Measurements from ENCODE around the gene KCTD10. TPM values are rescaled to one million over a fixed set of nuclear protein-coding genes. Genes with fewer than 3 reads are reported as not detected.
"Not testable (repeated sequence)": the region's sequence is repeated elsewhere in the genome, so short reads cannot be mapped to it uniquely, and the experiment has no call there.

Gene KCTD10
- total RNA-seq, 1 donor from 2014 or later = 21.5 TPM

GRCh38 chr12:109430244-109430643 is 46.9 kb downstream of the KCTD10 start:
- Histone ChIP-seq H3K27ac (replicated peaks) (no peak overlapping the region), H3K9me3 (replicated peaks) (no peaks in the 10 kb centered on the region), H3K4me3 (no peak overlapping the region), H3K4me1 (peaks cover 14% of the 10 kb centered on the region), H3K36me3 (no peaks in the 10 kb centered on the region), H3K27me3 (ENCODE audit: low read depth) (no peaks in the 10 kb centered on the region)
- no peak for DNase-seq
- no peak for TF ChIP-seq CTCF (IDR thresholded peaks at IDR 0.05; ENCODE audit: borderline replicate concordance)
- intact Hi-C loops (cut with micrococcal nuclease) = no loop called here

- not testable (repeated sequence) for H3K9me3 ChIP-seq (replicated peaks); DNase-seq; H3K4me3 ChIP-seq; H3K27ac ChIP-seq (replicated peaks); H3K27me3 ChIP-seq (ENCODE audit: low read depth); H3K36me3 ChIP-seq
- H3K4me1 ChIP-seq = peaks cover 14% of the 10 kb centered on the region
- intact Hi-C loops (cut with micrococcal nuclease) = loop anchor here (5.0 kb wide), 1 partner anchor 48 kb away; the partner anchor contains the start of genes KCTD10 and UBE3B
These were observed 48.3 kb downstream of the KCTD10 start for GRCh38 chr12:109428804-109429203.

- DNase-seq = peak; percentile 78
- Histone ChIP-seq H3K4me1 (peaks cover 7% of the 10 kb centered on the region), H3K4me3 (no peak overlapping the region), H3K27me3 (ENCODE audit: low read depth) (no peaks in the 10 kb centered on the region), H3K27ac (replicated peaks) (no peak overlapping the region), H3K9me3 (replicated peaks) (no peaks in the 10 kb centered on the region), H3K36me3 (no peaks in the 10 kb centered on the region)
- TF ChIP-seq CTCF (IDR thresholded peaks at IDR 0.05; ENCODE audit: borderline replicate concordance) = peak; percentile 99
- intact Hi-C loops (cut with micrococcal nuclease) = loop anchor here (5.0 kb wide), 1 partner anchor 49 kb away; the partner anchor contains the start of genes KCTD10 and UBE3B
These were observed 49.0 kb downstream of the KCTD10 start for GRCh38 chr12:109428037-109428629.

GRCh38 chr12:109423392-109423791 is 53.7 kb downstream of the KCTD10 start:
- Histone ChIP-seq H3K9me3 (replicated peaks) (no peaks in the 10 kb centered on the region), H3K4me3 (no peak overlapping the region), H3K27me3 (ENCODE audit: low read depth) (peaks cover 34% of the 10 kb centered on the region), H3K4me1 (no peaks in the 10 kb centered on the region), H3K27ac (replicated peaks) (no peak overlapping the region), H3K36me3 (no peaks in the 10 kb centered on the region)
- intact Hi-C loops (cut with micrococcal nuclease) = loop anchor here (5.0 kb wide), 1 partner anchor 354 kb away; no protein-coding TSS in a partner anchor
- no peak for DNase-seq
- TF ChIP-seq CTCF (IDR thresholded peaks at IDR 0.05; ENCODE audit: borderline replicate concordance) = no peak

GRCh38 chr12:109422251-109422650 is 54.8 kb downstream of the KCTD10 start:
- intact Hi-C loops (cut with micrococcal nuclease) = loop anchor here (5.0 kb wide), 1 partner anchor 355 kb away; no protein-coding TSS in a partner anchor
- Histone ChIP-seq H3K27me3 (ENCODE audit: low read depth) (peaks cover 34% of the 10 kb centered on the region), H3K27ac (replicated peaks) (no peak overlapping the region), H3K9me3 (replicated peaks) (no peaks in the 10 kb centered on the region), H3K4me3 (no peak overlapping the region), H3K36me3 (no peaks in the 10 kb centered on the region), H3K4me1 (no peaks in the 10 kb centered on the region)
- no peak for DNase-seq
- no peak for TF ChIP-seq CTCF (IDR thresholded peaks at IDR 0.05; ENCODE audit: borderline replicate concordance)

GRCh38 chr12:109421355-109422087 is 55.6 kb downstream of the KCTD10 start:
- H3K27ac ChIP-seq (replicated peaks) = no peak overlapping the region
- intact Hi-C loops (cut with micrococcal nuclease) = loop anchor here (5.0 kb wide), 1 partner anchor 356 kb away; no protein-coding TSS in a partner anchor
- no peaks in the 10 kb centered on the region for H3K36me3 ChIP-seq
- H3K4me3 ChIP-seq = no peak overlapping the region
- no peak for TF ChIP-seq CTCF (IDR thresholded peaks at IDR 0.05; ENCODE audit: borderline replicate concordance)
- DNase-seq = no peak
- H3K4me1 ChIP-seq = no peaks in the 10 kb centered on the region
- no peaks in the 10 kb centered on the region for H3K9me3 ChIP-seq (replicated peaks)
- H3K27me3 ChIP-seq (ENCODE audit: low read depth) = peaks cover 34% of the 10 kb centered on the region
